Breast epithelium (tissue), 3 donors: ENCODE results near the gene RNF19B.

Experiments
- CTCF ChIP-seq, 3 donors: fragments of 450-650 bp; IDR thresholded peaks; one replicate each; pipeline ENCODE4 v1.5.1; 2016 to 2017; ENCODE audit warnings: antibody characterized with exemption in 3 of 3, mild to moderate bottlenecking in 3 of 3, moderate library complexity in 3 of 3
- POLR2A ChIP-seq: fragments of 450-650 bp; IDR thresholded peaks from one replicate; pipeline ENCODE4 v1.6.1; 2016; ENCODE audit warnings: antibody characterized with exemption, mild to moderate bottlenecking, moderate library complexity
- POLR2AphosphoS5 ChIP-seq, 3 donors: sonication (generic); formaldehyde crosslinking; IDR thresholded peaks; one replicate each; pipeline ENCODE4 v1.6.1; 2017; ENCODE audit warnings: antibody characterized with exemption in 3 of 3

- no peak for TF ChIP-seq POLR2A
- no peak for TF ChIP-seq CTCF (IDR thresholded peaks at IDR 0.05)
- TF ChIP-seq POLR2AphosphoS5 (IDR thresholded peaks at IDR 0.05), result no peak
Observed at GRCh38 chr1:32984090-32984454, 19.5 kb upstream of the RNF19B start.
